Peyer's patch (tissue), 4 donors: ENCODE data around the gene MAP3K3.

Experiments
- POLR2A ChIP-seq, 2 donors: fragments of 450-650 bp; IDR thresholded peaks; one replicate each; pipeline ENCODE4 v1.5.1; 2017; ENCODE audit warnings: antibody characterized with exemption in 2 of 2, mild to moderate bottlenecking in 2 of 2, moderate library complexity in 2 of 2
- TF ChIP-seq, protein P1 (sequence below), 6 experiments: fragments of 450-650 bp in 4 of 6; fragments of 200-600 bp in 2 of 6; sonication (generic) in 1 of 6; IDR thresholded peaks; one replicate each; pipeline ENCODE4 v1.5.1; 2017 to 2019; ENCODE audit warnings: antibody characterized with exemption in 6 of 6, mild to moderate bottlenecking in 3 of 6, moderate library complexity in 1 of 6

DNA sequence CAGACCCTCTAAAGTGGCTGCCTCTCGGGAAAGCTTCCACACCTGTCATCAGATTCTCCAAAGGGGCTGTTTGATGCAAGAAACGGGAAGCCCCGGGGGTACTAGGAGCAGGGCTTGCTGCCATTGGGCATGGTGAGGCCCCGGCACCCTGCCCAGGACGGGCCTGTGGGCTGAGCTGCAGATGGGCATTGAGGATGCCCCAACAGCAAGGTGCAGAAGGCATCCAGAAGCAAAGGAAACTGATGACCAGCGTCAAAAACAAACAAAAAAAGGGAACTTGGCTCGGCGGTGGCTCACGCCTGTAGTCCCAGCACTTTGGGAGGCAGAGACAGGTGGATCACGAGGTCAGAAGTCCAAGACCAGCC is 79.2 kb downstream of the MAP3K3 start:
- TF ChIP-seq, protein P1, sequence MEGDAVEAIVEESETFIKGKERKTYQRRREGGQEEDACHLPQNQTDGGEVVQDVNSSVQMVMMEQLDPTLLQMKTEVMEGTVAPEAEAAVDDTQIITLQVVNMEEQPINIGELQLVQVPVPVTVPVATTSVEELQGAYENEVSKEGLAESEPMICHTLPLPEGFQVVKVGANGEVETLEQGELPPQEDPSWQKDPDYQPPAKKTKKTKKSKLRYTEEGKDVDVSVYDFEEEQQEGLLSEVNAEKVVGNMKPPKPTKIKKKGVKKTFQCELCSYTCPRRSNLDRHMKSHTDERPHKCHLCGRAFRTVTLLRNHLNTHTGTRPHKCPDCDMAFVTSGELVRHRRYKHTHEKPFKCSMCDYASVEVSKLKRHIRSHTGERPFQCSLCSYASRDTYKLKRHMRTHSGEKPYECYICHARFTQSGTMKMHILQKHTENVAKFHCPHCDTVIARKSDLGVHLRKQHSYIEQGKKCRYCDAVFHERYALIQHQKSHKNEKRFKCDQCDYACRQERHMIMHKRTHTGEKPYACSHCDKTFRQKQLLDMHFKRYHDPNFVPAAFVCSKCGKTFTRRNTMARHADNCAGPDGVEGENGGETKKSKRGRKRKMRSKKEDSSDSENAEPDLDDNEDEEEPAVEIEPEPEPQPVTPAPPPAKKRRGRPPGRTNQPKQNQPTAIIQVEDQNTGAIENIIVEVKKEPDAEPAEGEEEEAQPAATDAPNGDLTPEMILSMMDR (IDR thresholded peaks at IDR 0.05), result no peak
- TF ChIP-seq POLR2A (IDR thresholded peaks at IDR 0.05), result no peak
